Mammary microvascular endothelial cell (primary cell): ENCODE results near the gene CSF3R. TPM values are rescaled to one million over a fixed set of nuclear protein-coding genes. Genes with fewer than 3 reads are reported as not detected.

Experiments used
- total RNA-seq: library from RNA; depleted of rRNA; stranded (reverse); fragments of >200 nt; gene quantifications from 2 replicates; pipeline ENCODE4 v1.2.3, GENCODE V29; 2015

Gene CSF3R
- total RNA-seq: not detected in 2 replicates

GRCh38 chr1:36482724-36483388, at the start of gene CSF3R:
Gene CSF3R, minus strand, starts transcription at chr1:36482913. Its CDS starts 3,417 bp downstream, at chr1:36479496.

GRCh38 chr1:36463803-36464604, 18.7 kb downstream of the CSF3R start, which contains the start of gene MRPS15:
Gene MRPS15, minus strand, starts transcription at chr1:36464384. Its CDS starts 109 bp downstream, at chr1:36464275.

GRCh38 chr1:36450270-36450918, 32.3 kb downstream of the CSF3R start, which contains the start of gene OSCP1:
Gene OSCP1, minus strand, starts transcription at chr1:36450451. Its CDS starts 82 bp downstream, at chr1:36450369.

Other genes starting within 250 kb of the CSF3R start
- 0.40 and 0.64 TPM in 2 replicates for gene SH3D21, start 176.5 kb downstream of the CSF3R start, total RNA-seq
- gene EVA1B, start 159.3 kb downstream of the CSF3R start, total RNA-seq: 88.7 and 88.9 TPM in 2 replicates
- gene STK40, start 97.0 kb downstream of the CSF3R start, total RNA-seq: 24.8 and 31.7 TPM in 2 replicates
- 41.6 and 42.5 TPM in 2 replicates for gene LSM10, start 85.0 kb downstream of the CSF3R start, total RNA-seq
- 4.5 and 8.4 TPM in 2 replicates for gene OSCP1, start 32.5 kb downstream of the CSF3R start, total RNA-seq
- gene MRPS15, start 18.5 kb downstream of the CSF3R start, total RNA-seq: 96.5 and 120 TPM in 2 replicates